HG02571 (cell line): ENCODE results near the gene HIVEP3.

ENCODE experiments used
- ATAC-seq: cut with Tn5 transposase; IDR thresholded peaks from one replicate; pipeline ENCODE4 v1.9.1; 2021; ENCODE audit warnings: mild to moderate bottlenecking, moderate library complexity; ENCODE audit not compliant: unreplicated experiment

The HIVEP3 gene

GRCh38 chr1:41598325-41598724 lies 320.4 kb downstream of the HIVEP3 start:
- ATAC-seq = no peak

GRCh38 chr1:41592451-41593125 lies 326.1 kb downstream of the HIVEP3 start:
- ATAC-seq = no peak

- ATAC-seq = no peak
These were observed 326.8 kb downstream of the HIVEP3 start for GRCh38 chr1:41591891-41592290.

- no peak for ATAC-seq
These were observed 328.4 kb downstream of the HIVEP3 start for GRCh38 chr1:41590331-41590730.

GRCh38 chr1:41589395-41589794 lies 329.3 kb downstream of the HIVEP3 start:
- ATAC-seq = no peak

- ATAC-seq = no peak
These were observed 330.3 kb downstream of the HIVEP3 start for GRCh38 chr1:41588334-41588875.

GRCh38 chr1:41587791-41588190 lies 330.9 kb downstream of the HIVEP3 start:
- ATAC-seq = no peak

GRCh38 chr1:41586230-41586629 lies 332.5 kb downstream of the HIVEP3 start:
- no peak for ATAC-seq

- ATAC-seq = no peak
These were observed 334.8 kb downstream of the HIVEP3 start for GRCh38 chr1:41583658-41584547.

- no peak for ATAC-seq
These were observed 335.7 kb downstream of the HIVEP3 start for GRCh38 chr1:41582851-41583657.

- ATAC-seq = no peak
These were observed 336.4 kb downstream of the HIVEP3 start for GRCh38 chr1:41582351-41582750.

GRCh38 chr1:41582004-41582325 lies 336.8 kb downstream of the HIVEP3 start:
- ATAC-seq = no peak

- no peak for ATAC-seq
These were observed 337.3 kb downstream of the HIVEP3 start for GRCh38 chr1:41581216-41582003.

GRCh38 chr1:41580520-41581172 lies 338.1 kb downstream of the HIVEP3 start:
- no peak for ATAC-seq

GRCh38 chr1:41580021-41580420 lies 338.7 kb downstream of the HIVEP3 start:
- ATAC-seq = no peak

- ATAC-seq = no peak
These were observed 339.9 kb downstream of the HIVEP3 start for GRCh38 chr1:41578712-41579335.

- no peak for ATAC-seq
These were observed 342.1 kb downstream of the HIVEP3 start for GRCh38 chr1:41576620-41577019.

GRCh38 chr1:41576206-41576605 lies 342.5 kb downstream of the HIVEP3 start:
- ATAC-seq = no peak

GRCh38 chr1:41574842-41575241 lies 343.9 kb downstream of the HIVEP3 start:
- no peak for ATAC-seq
